IgD-negative memory B cell (primary cell): ENCODE data around the gene SLC15A1. TPM values are rescaled to one million over a fixed set of nuclear protein-coding genes. Genes with fewer than 3 reads are reported as not detected.

Source experiments
- H3K27ac Mint-ChIP-seq, 3 donors: one replicate each; pipeline ENCODE4 v1.8.0; 2020 to 2022; ENCODE audit warnings: mild to moderate bottlenecking in 3 of 3, mixed read lengths in 3 of 3, moderate library complexity in 1 of 3
- H3K27me3 Mint-ChIP-seq: one replicate; pipeline ENCODE4 v1.8.0; 2021; ENCODE audit warnings: mixed read lengths
- H3K36me3 Mint-ChIP-seq: one replicate; pipeline ENCODE4 v1.8.0; 2020; ENCODE audit warnings: mild to moderate bottlenecking, mixed read lengths
- H3K4me1 Mint-ChIP-seq, 3 donors: one replicate each; pipeline ENCODE4 v1.8.0; 2020 to 2022; ENCODE audit warnings: mixed read lengths in 3 of 3, mild to moderate bottlenecking in 1 of 3
- H3K4me3 Mint-ChIP-seq, 4 donors: one replicate each; pipeline ENCODE4 v1.8.0; 2020 to 2022; ENCODE audit warnings: mild to moderate bottlenecking in 4 of 4, mixed read lengths in 4 of 4, moderate library complexity in 3 of 4
- H3K9me3 Mint-ChIP-seq, 3 donors: one replicate each; pipeline ENCODE4 v1.8.0; 2020 to 2021; ENCODE audit warnings: mixed read lengths in 3 of 3, mild to moderate bottlenecking in 1 of 3
- polyA plus RNA-seq: library from polyadenylated mRNA; unstranded; fragments of 300-500 nt; fragmentation: Illumina TruSeq; gene quantifications from one replicate; pipeline ENCODE4 v1.2.3, GENCODE V29; 2021

The SLC15A1 gene
- polyA plus RNA-seq, 1 donor from 2014 or later: not detected

DNA sequence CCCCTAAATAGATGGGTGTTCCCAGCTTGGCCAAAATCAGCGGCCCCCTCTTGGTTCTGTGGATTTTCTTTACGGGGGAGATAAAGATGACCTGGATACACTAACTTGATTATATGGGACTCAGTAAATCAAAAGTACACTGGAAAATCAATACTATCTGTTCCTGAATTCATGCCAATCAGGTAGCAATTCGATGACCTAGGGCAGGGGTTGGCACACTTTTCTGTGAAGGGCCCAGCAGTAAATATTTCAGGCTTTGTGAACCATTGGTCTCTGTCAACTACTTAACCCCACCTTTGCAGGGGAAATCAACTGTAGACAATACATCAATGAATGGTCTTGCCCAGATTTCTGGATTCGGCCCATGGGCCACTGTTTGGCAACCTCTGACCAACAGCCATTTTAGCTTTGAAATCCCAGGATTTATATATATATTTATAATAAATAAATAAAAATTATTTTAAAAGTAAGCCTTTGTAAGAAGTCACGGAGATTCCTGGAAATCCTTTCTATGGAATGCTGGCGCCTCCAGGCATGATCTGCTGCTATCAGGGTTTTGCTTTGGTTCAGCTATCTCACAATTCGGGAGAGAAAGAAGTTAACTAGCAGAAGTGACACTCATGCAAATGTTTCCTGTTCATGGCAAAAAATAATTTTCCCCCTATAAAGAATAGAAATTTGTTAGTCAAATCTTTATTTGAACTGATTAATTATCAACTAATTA lies 32.8 kb downstream of the SLC15A1 start:
- H3K27me3 Mint-ChIP-seq: peaks cover 2% of the 10 kb centered on the region

DNA sequence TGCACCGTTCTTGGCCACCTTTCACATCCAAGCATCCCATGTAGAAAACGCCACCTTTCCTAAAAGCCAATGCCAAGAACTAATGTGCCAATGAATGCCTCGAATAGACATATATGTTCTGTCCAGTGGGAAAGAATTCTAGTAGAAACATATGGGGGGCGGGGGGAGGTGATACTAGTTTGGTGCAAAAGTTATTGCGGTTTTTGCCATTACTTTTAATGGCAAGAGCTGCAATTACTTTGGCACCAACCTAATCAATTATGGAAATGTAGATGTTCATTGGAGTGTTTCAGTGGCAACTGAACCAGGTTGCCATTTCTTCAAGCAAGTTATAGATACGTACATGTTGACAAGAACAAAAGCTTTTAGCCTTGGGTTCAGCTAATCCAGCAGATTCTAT lies 34.6 kb downstream of the SLC15A1 start:
- H3K36me3 Mint-ChIP-seq: no peaks in the 10 kb centered on the region

More for the DNA sequence above, 32.8 kb downstream of the SLC15A1 start:
- Mint-ChIP-seq H3K9me3 (peaks cover 0 to 1% (median 0%) of the 10 kb centered on the region in 3 donors), H3K4me3 (no peak overlapping the region), H3K4me1 (no peaks in the 10 kb centered on the region), H3K36me3 (no peaks in the 10 kb centered on the region), H3K27ac (no peak overlapping the region)

DNA sequence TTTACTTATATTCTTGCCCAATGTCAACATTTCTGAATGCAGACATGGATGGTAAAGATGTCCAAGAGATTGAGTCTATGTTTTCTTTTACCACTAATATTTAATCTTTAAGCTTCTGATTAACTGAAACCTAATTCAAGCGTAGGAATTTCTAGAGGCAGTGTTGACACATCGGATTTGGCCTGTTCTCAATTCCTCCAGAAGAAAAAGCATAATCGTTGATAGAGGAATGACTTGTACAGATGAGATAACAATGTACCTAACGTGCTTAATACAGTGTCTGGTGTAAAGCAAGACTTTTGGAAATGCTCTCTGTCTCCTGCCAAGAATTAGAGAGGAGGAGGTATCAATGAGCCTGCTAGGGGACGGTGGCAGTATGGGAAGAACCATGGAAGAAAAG lies 35.2 kb downstream of the SLC15A1 start:
- Mint-ChIP-seq H3K9me3 (no peaks in the 10 kb centered on the region), H3K27ac (no peak overlapping the region)

More for the DNA sequence above, 34.6 kb downstream of the SLC15A1 start:
- Mint-ChIP-seq H3K4me3 (no peak overlapping the region), H3K4me1 (no peaks in the 10 kb centered on the region), H3K9me3 (no peaks in the 10 kb centered on the region), H3K27ac (no peak overlapping the region), H3K27me3 (no peaks in the 10 kb centered on the region)

DNA sequence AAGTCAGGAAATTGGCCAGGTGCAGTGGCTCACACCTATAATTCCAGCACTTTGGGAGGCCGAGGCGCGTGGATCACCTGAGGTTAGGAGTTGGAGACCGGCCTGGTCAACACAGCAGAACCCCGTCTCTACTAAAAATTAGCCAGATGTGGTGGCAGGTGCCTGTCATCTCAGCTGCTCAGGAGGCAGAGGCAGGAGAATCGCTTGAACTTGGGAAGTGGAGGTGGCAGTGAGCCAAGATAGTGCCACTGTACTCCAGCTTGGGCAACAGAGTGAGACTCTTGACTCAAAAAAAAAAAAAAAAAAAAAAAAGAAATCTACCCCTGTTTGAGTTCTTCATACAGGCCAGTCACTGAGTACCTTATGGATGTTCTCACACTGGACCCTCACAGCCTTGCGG lies 42.0 kb downstream of the SLC15A1 start:
- Mint-ChIP-seq H3K9me3 (peaks cover 0 to 6% (median 0%) of the 10 kb centered on the region in 3 donors), H3K27me3 (peaks cover 11% of the 10 kb centered on the region), H3K36me3 (peaks cover 3% of the 10 kb centered on the region), H3K27ac (no peak overlapping the region), H3K4me3 (no peak overlapping the region), H3K4me1 (peaks cover 2 to 10% (median 7%) of the 10 kb centered on the region in 3 donors)

More for the DNA sequence above, 35.2 kb downstream of the SLC15A1 start:
- no peaks in the 10 kb centered on the region for H3K36me3 Mint-ChIP-seq
- no peaks in the 10 kb centered on the region for H3K27me3 Mint-ChIP-seq
- H3K4me3 Mint-ChIP-seq: no peak overlapping the region
- no peaks in the 10 kb centered on the region for H3K4me1 Mint-ChIP-seq

DNA sequence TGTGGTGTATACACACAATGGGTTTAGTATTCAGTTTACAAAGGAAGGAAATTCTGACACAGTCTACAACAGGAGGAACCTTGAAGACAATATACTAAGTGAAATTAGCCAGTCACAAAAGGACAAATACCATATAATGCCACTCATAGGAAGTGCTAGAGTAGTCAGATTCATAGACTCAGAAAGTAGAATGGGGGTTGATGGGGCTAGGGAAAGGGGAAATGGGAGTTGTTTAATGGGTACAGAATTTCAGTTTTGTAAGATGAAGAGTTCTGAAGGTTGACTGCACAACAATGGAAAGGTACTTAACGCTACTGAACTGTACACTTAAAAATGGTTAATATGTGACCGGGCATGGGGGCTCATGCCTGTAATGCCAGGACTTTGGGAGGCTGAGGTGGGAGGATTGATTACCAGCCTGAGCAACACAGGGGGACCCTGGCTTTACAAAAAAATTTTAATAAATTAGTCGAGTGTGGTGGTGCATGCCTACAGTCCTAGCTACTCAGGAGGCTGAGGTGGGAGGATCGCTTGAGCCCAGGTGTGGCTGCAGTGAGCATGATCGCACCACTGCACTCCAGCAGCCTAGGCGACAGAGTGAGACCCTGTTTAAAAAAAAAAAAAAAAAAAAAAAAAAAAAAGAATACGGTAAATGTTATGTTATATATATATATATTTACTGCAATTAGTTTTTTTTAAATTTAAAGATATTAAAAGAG lies 45.0 kb downstream of the SLC15A1 start:
- peaks cover 4 to 10% (median 7%) of the 10 kb centered on the region in 3 donors for H3K4me1 Mint-ChIP-seq
- peaks cover 3% of the 10 kb centered on the region for H3K36me3 Mint-ChIP-seq
- H3K27me3 Mint-ChIP-seq: peaks cover 17% of the 10 kb centered on the region
- H3K27ac Mint-ChIP-seq: no peak overlapping the region
- no peak overlapping the region for H3K4me3 Mint-ChIP-seq
- H3K9me3 Mint-ChIP-seq: peaks cover 0 to 6% (median 0%) of the 10 kb centered on the region in 3 donors

DNA sequence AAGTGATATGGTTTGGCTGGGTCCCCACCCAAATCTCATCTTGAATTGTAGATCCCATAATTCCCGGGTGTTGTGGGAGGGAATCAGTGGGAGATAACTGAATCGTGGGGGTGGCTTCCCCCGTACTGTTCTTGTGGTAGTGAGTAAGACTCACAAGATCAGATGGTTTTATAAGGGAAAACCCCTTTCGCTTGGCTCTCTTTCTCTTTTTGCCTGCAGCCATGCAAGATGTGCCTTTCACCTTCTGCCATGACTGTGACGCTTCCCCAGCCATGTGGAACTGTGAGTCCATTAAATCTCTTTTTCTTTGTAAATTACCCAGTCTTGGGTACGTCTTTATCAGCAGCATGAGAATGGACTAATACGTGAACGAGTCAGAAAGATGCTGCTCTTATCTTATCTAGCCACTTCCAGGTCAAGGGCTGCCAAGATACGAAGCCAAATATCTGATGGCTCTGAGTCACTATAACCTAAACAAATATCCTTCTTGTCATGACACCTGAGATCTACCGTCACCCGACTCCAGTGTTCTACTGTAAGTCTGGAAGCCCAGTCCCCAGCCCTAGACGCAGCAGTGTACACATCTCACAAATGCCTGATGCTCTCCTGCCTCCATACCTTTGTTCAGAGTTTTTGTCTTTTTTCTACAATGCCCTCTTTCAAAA lies 45.9 kb downstream of the SLC15A1 start:
- Mint-ChIP-seq H3K27ac (no peak overlapping the region), H3K27me3 (peaks cover 20% of the 10 kb centered on the region), H3K9me3 (peaks cover 0 to 6% (median 0%) of the 10 kb centered on the region in 3 donors), H3K36me3 (peaks cover 3% of the 10 kb centered on the region), H3K4me3 (no peak overlapping the region), H3K4me1 (peaks cover 4 to 10% (median 7%) of the 10 kb centered on the region in 3 donors)

DNA sequence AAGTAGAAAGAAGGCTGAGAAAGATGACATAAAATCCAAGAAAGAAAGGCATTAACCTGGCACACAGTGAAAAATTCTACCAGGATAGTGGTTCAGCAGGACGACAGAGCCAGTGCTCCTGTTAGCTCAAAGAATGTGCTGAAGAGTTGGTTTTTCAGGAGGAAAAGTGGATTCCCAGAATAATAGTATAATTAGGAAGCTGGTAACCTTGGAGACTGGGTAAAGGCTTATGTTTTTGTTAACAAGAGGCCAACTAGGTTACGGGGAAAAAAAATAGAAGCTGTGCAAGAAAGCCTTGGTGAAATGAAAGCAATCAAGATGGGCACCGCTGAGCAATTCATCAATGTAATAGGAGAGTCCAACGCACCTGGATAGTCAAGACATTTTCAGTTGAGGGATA lies 54.7 kb downstream of the SLC15A1 start:
- H3K4me1 Mint-ChIP-seq: peaks cover 0 to 2% (median 0%) of the 10 kb centered on the region in 3 donors

DNA sequence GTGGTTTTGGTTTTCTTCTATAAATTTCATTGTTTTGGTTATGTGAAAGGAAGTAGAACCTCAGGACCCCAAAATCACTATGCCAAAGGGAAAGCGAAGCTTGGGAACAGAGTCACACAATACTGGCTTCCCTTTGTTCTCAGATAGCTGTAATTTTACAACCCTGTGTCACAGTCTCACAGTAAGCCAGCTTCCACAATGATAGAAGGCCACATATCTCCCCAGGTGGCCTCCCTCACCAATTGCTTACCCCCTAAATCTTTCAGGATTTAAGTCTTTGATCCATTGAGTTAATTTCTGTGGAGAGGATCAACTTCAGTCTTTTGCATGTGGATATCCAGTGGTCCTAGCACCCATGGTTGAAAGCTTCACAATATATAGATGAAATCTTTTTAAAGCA lies 58.7 kb downstream of the SLC15A1 start:
- Mint-ChIP-seq H3K4me3 (no peak overlapping the region), H3K4me1 (peaks cover 0 to 2% (median 0%) of the 10 kb centered on the region in 3 donors), H3K9me3 (peaks cover 0 to 2% (median 0%) of the 10 kb centered on the region in 3 donors), H3K36me3 (no peaks in the 10 kb centered on the region), H3K27ac (no peak overlapping the region), H3K27me3 (peaks cover 6% of the 10 kb centered on the region)

More for the DNA sequence above, 54.7 kb downstream of the SLC15A1 start:
- Mint-ChIP-seq H3K36me3 (no peaks in the 10 kb centered on the region), H3K9me3 (no peaks in the 10 kb centered on the region), H3K27me3 (peaks cover 11% of the 10 kb centered on the region), H3K4me3 (no peak overlapping the region), H3K27ac (no peak overlapping the region)

DNA sequence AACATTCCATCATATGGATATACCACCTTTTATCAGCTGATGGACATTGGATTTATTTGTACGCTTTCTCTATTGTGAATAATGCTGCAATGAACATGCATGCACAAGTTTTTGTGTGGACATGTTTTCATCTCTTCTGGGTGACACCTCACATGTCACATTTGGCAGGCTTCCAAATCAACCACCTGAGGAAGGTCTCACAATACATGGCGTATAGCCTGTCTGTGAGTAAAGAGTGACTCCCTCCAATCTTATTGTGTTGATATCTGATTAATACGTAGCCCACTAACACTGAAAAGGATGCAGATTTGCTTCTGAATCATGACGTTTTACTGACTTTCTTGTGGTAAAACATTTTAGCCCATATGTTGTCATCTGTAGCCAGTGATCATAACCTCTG lies 61.1 kb downstream of the SLC15A1 start:
- peaks cover 0 to 2% (median 0%) of the 10 kb centered on the region in 3 donors for H3K9me3 Mint-ChIP-seq
- no peak overlapping the region for H3K4me3 Mint-ChIP-seq
- H3K4me1 Mint-ChIP-seq: no peaks in the 10 kb centered on the region
- no peak overlapping the region for H3K27ac Mint-ChIP-seq
- H3K27me3 Mint-ChIP-seq: peaks cover 4% of the 10 kb centered on the region
- no peaks in the 10 kb centered on the region for H3K36me3 Mint-ChIP-seq

DNA sequence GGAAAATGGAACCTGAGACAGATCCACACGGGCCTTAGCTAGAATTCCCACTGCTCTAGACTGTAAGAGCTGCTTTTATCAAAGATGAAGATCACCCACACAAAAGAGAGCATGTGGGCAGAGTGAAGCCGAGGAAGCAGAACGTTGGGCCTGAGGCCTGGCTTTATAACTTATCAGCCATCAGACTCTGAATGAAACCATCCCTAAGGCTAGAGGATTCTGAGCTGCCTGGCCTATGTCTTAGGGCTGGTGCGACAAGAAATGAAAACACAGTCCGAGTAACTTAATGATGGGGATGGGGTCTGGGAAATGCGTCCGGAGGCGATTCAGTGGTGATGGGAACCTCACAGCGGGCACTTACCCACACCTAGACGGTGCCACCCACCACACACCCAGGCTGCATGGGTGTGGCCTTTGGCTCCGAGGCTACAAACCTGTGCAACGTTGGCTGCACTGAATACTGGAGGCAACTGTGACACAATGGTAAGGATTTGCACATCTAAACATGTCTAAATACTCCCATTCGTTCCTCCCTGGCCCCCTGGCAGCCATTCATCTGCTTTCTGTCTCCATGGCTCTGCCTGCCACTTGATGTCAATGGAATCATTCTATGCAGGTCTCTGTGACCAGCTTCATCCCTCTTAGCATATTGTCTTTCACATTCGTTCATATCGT lies 62.0 kb downstream of the SLC15A1 start:
- H3K4me1 Mint-ChIP-seq: no peaks in the 10 kb centered on the region
- peaks cover 0 to 2% (median 0%) of the 10 kb centered on the region in 3 donors for H3K9me3 Mint-ChIP-seq
- H3K36me3 Mint-ChIP-seq: no peaks in the 10 kb centered on the region
- peaks cover 3% of the 10 kb centered on the region for H3K27me3 Mint-ChIP-seq
- no peak overlapping the region for H3K4me3 Mint-ChIP-seq
- peak overlapping the region in 1 of 3 donors; percentile 27 for H3K27ac Mint-ChIP-seq

DNA sequence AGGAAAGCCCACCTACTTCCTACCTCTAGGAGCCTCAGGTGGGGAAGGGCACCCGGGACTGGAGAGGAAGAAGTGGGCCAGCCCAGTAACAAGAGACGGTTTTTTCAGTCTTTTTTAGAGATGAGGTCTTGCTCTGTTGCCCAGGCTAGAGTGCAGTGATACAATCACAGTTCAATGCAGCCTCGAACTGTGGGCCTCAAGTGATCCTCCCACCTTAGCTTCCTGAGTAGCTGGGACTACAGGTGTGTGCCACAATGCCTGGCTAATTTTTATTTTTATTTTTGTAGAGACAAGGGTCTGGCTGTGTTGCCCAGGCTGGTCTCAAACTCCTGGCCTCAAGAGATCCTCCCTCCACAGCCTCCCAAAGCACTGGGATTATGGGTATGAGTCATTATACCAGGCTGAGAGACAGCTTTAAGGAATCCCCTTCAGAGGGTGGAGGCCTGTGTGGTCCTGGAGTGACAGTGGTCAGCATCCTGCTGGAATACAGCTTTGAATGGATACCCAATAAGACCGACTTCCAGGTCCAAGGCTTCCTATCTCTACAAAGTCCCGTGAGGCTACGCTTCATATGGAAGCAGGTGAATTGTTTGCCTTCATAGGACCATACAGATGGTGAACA lies 63.0 kb downstream of the SLC15A1 start:
- peaks cover 0 to 2% (median 0%) of the 10 kb centered on the region in 3 donors for H3K9me3 Mint-ChIP-seq
- no peak overlapping the region for H3K4me3 Mint-ChIP-seq
- no peaks in the 10 kb centered on the region for H3K4me1 Mint-ChIP-seq
- no peak overlapping the region for H3K27ac Mint-ChIP-seq
- H3K27me3 Mint-ChIP-seq: peaks cover 3% of the 10 kb centered on the region
- no peaks in the 10 kb centered on the region for H3K36me3 Mint-ChIP-seq

DNA sequence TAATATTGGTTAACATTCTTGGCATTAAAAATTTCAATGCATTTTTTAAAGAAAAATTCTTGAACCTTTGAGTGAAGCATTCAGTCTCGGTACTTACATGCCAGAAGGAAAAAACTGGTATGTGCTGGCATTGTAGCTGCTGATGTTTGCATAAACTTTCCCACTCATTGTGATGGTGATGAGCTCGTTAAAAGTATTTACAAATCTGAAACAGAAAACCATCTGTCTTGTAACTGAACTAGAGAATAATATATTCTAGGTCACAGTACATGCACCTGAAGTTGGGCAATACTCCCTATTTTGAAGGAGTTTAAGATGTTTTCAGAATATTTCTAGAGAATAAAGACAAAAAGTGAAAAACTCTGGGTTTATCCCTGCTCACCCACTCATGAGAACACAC lies 64.1 kb downstream of the SLC15A1 start:
- Mint-ChIP-seq H3K27me3 (peaks cover 3% of the 10 kb centered on the region), H3K4me1 (no peaks in the 10 kb centered on the region), H3K4me3 (no peak overlapping the region), H3K27ac (no peak overlapping the region), H3K36me3 (no peaks in the 10 kb centered on the region), H3K9me3 (peaks cover 0 to 2% (median 0%) of the 10 kb centered on the region in 3 donors)

DNA sequence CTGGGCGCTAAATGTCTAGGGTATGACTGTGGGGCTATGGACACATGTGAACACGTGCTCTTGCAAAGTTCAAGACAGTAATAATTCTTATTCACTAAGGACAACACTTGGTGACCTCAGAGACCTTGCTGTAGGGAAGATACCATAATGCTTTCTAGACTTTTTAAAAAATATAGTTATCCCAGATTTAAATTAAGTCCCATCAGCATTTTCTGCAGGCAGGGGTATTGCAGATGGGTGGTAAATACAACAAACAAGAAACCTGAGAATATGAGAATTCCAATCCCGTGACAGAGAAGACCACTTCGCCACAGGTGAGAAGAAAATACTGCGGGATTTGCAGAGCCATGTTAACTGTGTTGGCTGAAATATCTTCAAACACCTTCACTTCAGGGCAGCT lies 65.2 kb downstream of the SLC15A1 start:
- Mint-ChIP-seq H3K27me3 (peaks cover 3% of the 10 kb centered on the region), H3K36me3 (no peaks in the 10 kb centered on the region), H3K4me1 (no peaks in the 10 kb centered on the region), H3K9me3 (peaks cover 0 to 2% (median 0%) of the 10 kb centered on the region in 3 donors), H3K4me3 (no peak overlapping the region), H3K27ac (no peak overlapping the region)

DNA sequence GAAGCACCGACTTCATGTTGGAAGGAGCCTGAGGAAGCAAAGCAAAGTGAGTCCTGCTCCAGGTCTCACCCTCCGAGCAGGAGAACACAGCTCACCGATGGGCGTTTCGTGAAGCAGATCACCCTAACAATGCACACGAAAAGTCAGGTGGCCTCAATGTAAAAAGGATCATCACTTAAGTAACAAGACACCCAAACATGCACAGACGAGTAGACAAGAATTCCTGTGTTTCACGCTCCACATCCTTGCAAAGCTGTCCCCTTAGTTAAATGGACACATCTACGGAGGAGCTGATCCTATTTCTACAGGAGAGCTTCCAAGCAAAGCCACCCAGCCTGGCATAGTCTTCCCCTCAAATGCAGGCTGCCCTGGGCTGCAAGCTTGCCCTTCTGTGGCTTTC lies 66.2 kb downstream of the SLC15A1 start:
- H3K36me3 Mint-ChIP-seq: no peaks in the 10 kb centered on the region
- H3K9me3 Mint-ChIP-seq: peaks cover 0 to 2% (median 0%) of the 10 kb centered on the region in 3 donors
- peaks cover 4% of the 10 kb centered on the region for H3K27me3 Mint-ChIP-seq
- no peaks in the 10 kb centered on the region for H3K4me1 Mint-ChIP-seq
- H3K4me3 Mint-ChIP-seq: no peak overlapping the region
- no peak overlapping the region for H3K27ac Mint-ChIP-seq
